Measurements from ENCODE around the gene STYXL1. TPM values are rescaled to one million over a fixed set of nuclear protein-coding genes. Genes with fewer than 3 reads are reported as not detected.

The STYXL1 gene
- total and polyA plus RNA-seq, 2 donors (not counting 1 experiment from before 2014, with no cell fraction given), result 49.0 to 49.8 TPM

GRCh38 chr7:75948179-75948578 lies 99.6 kb downstream of the STYXL1 start:
- no peak for TF ChIP-seq CTCF (conservative IDR thresholded peaks at IDR 0.05 in 1 of 2, IDR thresholded peaks at IDR 0.05 in 1 of 2; ENCODE audit: low read depth in 1 of 2, low read length in 2 of 2)
- no peak for TF ChIP-seq EZH2 (IDR thresholded peaks at IDR 0.05; ENCODE audit: low read length, missing control alignments)
- no peak for DNase-seq (ENCODE audit: low read depth in 2 of 2)

More at GRCh38 chr7:75948179-75948578, 99.6 kb downstream of the STYXL1 start:
- Histone ChIP-seq H3K79me2 (ENCODE audit: control insufficient read depth, insufficient read depth, low read length) (peaks cover 1% of the 10 kb centered on the region), H3K9ac (ENCODE audit: insufficient read depth, low read length) (no peak overlapping the region), H3K4me3 (replicated peaks in 1 of 4; ENCODE audit: control extremely low read depth in 1 of 4, insufficient read depth in 1 of 4, low read depth in 3 of 4, low read length in 4 of 4) (no peak overlapping the region), H4K20me1 (ENCODE audit: control insufficient read depth, extremely low read depth, insufficient read depth, low read length) (no peaks in the 10 kb centered on the region), H3K4me1 (ENCODE audit: control insufficient read depth, extremely low read depth, insufficient read depth, low read length) (peaks cover 6% of the 10 kb centered on the region), H3K36me3 (ENCODE audit: control insufficient read depth, insufficient read depth, low read length) (no peaks in the 10 kb centered on the region), H3K4me2 (ENCODE audit: extremely low read depth, insufficient read depth, low read length) (no peak overlapping the region), H2AFZ (ENCODE audit: low read length) (no peak overlapping the region), H3K27ac (ENCODE audit: insufficient read depth, low read length) (no peak overlapping the region), H3K27me3 (ENCODE audit: control insufficient read depth, insufficient read depth, low read length) (no peaks in the 10 kb centered on the region), H3K9me3 (ENCODE audit: control insufficient read depth, insufficient read depth, low read depth, low read length) (no peaks in the 10 kb centered on the region)

Other genes with a start within 250 kb of the STYXL1 start
- gene CCL24, start 234.2 kb downstream of the STYXL1 start, total RNA-seq, result not detected in 2 replicates
- gene CCL24, start 234.2 kb downstream of the STYXL1 start, polyA plus RNA-seq, result not detected in 2 replicates
- gene RHBDD2, start 169.0 kb downstream of the STYXL1 start, total RNA-seq, result 10.8 and 16.7 TPM in 2 replicates
- 24.5 and 27.8 TPM in 2 replicates for gene RHBDD2, start 169.0 kb downstream of the STYXL1 start, polyA plus RNA-seq
- gene POR, start 132.8 kb downstream of the STYXL1 start, total RNA-seq, result 105 and 207 TPM in 2 replicates
- gene POR, start 132.8 kb downstream of the STYXL1 start, polyA plus RNA-seq, result 34.9 and 36.2 TPM in 2 replicates
- 27.7 and 56.1 TPM in 2 replicates for gene TMEM120A, start 53.4 kb downstream of the STYXL1 start, total RNA-seq
- gene TMEM120A, start 53.4 kb downstream of the STYXL1 start, polyA plus RNA-seq, result 56.5 and 62.3 TPM in 2 replicates
- gene MDH2, start 106 bp upstream of the STYXL1 start, total RNA-seq, result 29.5 and 49.4 TPM in 2 replicates
- 90.7 and 131 TPM in 2 replicates for gene MDH2, start 106 bp upstream of the STYXL1 start, polyA plus RNA-seq
- gene SRRM3, start 153.9 kb upstream of the STYXL1 start, total RNA-seq, result 1.0 and 1.7 TPM in 2 replicates
- 0.40 and 1.2 TPM in 2 replicates for gene SRRM3, start 153.9 kb upstream of the STYXL1 start, polyA plus RNA-seq

Measured in fibroblast of lung (primary cell).